Measurements from ENCODE around the gene CSAG1. TPM values are rescaled to one million over a fixed set of nuclear protein-coding genes. Genes with fewer than 3 reads are reported as not detected.
"Not testable (repeated sequence)": the region's sequence is repeated elsewhere in the genome, so short reads cannot be mapped to it uniquely, and the experiment has no call there.

The CSAG1 gene
- total and polyA plus RNA-seq, 4 donors = not detected

GRCh38 chrX:152758918-152759317 lies 25.4 kb upstream of the CSAG1 start, which contains the start of gene CSAG3:
Gene CSAG3 (plus strand): TSS chrX:152759218.
- not testable (repeated sequence) for H3K4me3 ChIP-seq (ENCODE audit: low read depth in 1 of 3, low read length in 3 of 3); H3K27ac ChIP-seq (ENCODE audit: low read depth in 1 of 2, low read length in 2 of 2); H3K27me3 ChIP-seq (ENCODE audit: control insufficient read depth in 4 of 4, insufficient read depth in 4 of 4, low read length in 3 of 4); H3K36me3 ChIP-seq (ENCODE audit: control insufficient read depth in 4 of 4, insufficient read depth in 3 of 4, low read depth in 1 of 4, low read length in 3 of 4); H3K4me1 ChIP-seq (ENCODE audit: control insufficient read depth in 4 of 4, insufficient read depth in 4 of 4, low read length in 3 of 4); H3K9ac ChIP-seq (ENCODE audit: low read depth in 1 of 2, low read length in 2 of 2); H3K9me3 ChIP-seq (ENCODE audit: control insufficient read depth in 4 of 4, low read length in 3 of 4); DNase-seq (ENCODE audit: low spot score)
- WGBS = no CpG with 5 or more reads among the region's 2 CpGs

- H3K4me1 ChIP-seq (ENCODE audit: control insufficient read depth in 4 of 4, insufficient read depth in 4 of 4, low read length in 3 of 4); H3K36me3 ChIP-seq (ENCODE audit: control insufficient read depth in 4 of 4, insufficient read depth in 3 of 4, low read depth in 1 of 4, low read length in 3 of 4); H3K4me3 ChIP-seq (ENCODE audit: low read depth in 1 of 3, low read length in 3 of 3); H3K9me3 ChIP-seq (ENCODE audit: control insufficient read depth in 4 of 4, low read length in 3 of 4); H3K27ac ChIP-seq (ENCODE audit: low read depth in 1 of 2, low read length in 2 of 2); H3K9ac ChIP-seq (ENCODE audit: low read depth in 1 of 2, low read length in 2 of 2); DNase-seq (ENCODE audit: low spot score); H3K27me3 ChIP-seq (ENCODE audit: control insufficient read depth in 4 of 4, insufficient read depth in 4 of 4, low read length in 3 of 4): not testable (repeated sequence)
- no CpG with 5 or more reads among the region's 5 CpGs for WGBS
These were observed 21.4 kb upstream of the CSAG1 start for GRCh38 chrX:152754871-152755270.

GRCh38 chrX:152753686-152754650 lies 20.4 kb upstream of the CSAG1 start, which contains the start of gene MAGEA2:
Gene MAGEA2 (minus strand): TSS chrX:152753842. CDS start chrX:152751363, 2,479 bp downstream.
- H3K4me3 ChIP-seq (ENCODE audit: low read depth in 1 of 3, low read length in 3 of 3); H3K36me3 ChIP-seq (ENCODE audit: control insufficient read depth in 4 of 4, insufficient read depth in 3 of 4, low read depth in 1 of 4, low read length in 3 of 4); DNase-seq (ENCODE audit: low spot score); H3K4me1 ChIP-seq (ENCODE audit: control insufficient read depth in 4 of 4, insufficient read depth in 4 of 4, low read length in 3 of 4); H3K27me3 ChIP-seq (ENCODE audit: control insufficient read depth in 4 of 4, insufficient read depth in 4 of 4, low read length in 3 of 4); H3K9me3 ChIP-seq (ENCODE audit: control insufficient read depth in 4 of 4, low read length in 3 of 4); H3K27ac ChIP-seq (ENCODE audit: low read depth in 1 of 2, low read length in 2 of 2); H3K9ac ChIP-seq (ENCODE audit: low read depth in 1 of 2, low read length in 2 of 2): not testable (repeated sequence)
- no CpG with 5 or more reads among the region's 35 CpGs for WGBS

GRCh38 chrX:152738560-152738959 lies 5.0 kb upstream of the CSAG1 start:
- Histone ChIP-seq H3K4me1 (ENCODE audit: control insufficient read depth in 4 of 4, insufficient read depth in 4 of 4, low read length in 3 of 4) (no peaks in the 10 kb centered on the region), H3K27ac (ENCODE audit: low read depth in 1 of 2, low read length in 2 of 2) (no peak overlapping the region), H3K36me3 (ENCODE audit: control insufficient read depth in 4 of 4, insufficient read depth in 3 of 4, low read depth in 1 of 4, low read length in 3 of 4) (no peaks in the 10 kb centered on the region), H3K4me3 (ENCODE audit: low read depth in 1 of 3, low read length in 3 of 3) (no peak overlapping the region), H3K9me3 (ENCODE audit: control insufficient read depth in 4 of 4, low read length in 3 of 4) (no peaks in the 10 kb centered on the region), H3K27me3 (ENCODE audit: control insufficient read depth in 4 of 4, insufficient read depth in 4 of 4, low read length in 3 of 4) (no peaks in the 10 kb centered on the region), H3K9ac (ENCODE audit: low read depth in 1 of 2, low read length in 2 of 2) (no peak overlapping the region)
- WGBS = 90% methylated on average over 5 of the region's 5 CpGs
- DNase-seq (ENCODE audit: low spot score) = no peak
- TF ChIP-seq HNF4G (IDR thresholded peaks at IDR 0.05) (no peak), EGR1 (IDR thresholded peaks at IDR 0.05; ENCODE audit: low read depth in 2 of 2) (no peak), NR2F2 (IDR thresholded peaks at IDR 0.05) (no peak), GABPA (IDR thresholded peaks at IDR 0.05 in 1 of 2, conservative IDR thresholded peaks at IDR 0.05 in 1 of 2) (no peak), ZBTB33 (IDR thresholded peaks at IDR 0.05) (no peak), SP1 (IDR thresholded peaks at IDR 0.05) (no peak), RXRA (IDR thresholded peaks at IDR 0.05) (no peak), ATF3 (IDR thresholded peaks at IDR 0.05) (no peak), CTCF (IDR thresholded peaks at IDR 0.05; ENCODE audit: low read depth, low read length, missing input control) (no peak), HNF4A (conservative IDR thresholded peaks at IDR 0.05) (no peak), TAF1 (conservative IDR thresholded peaks at IDR 0.05) (no peak), MAX (IDR thresholded peaks at IDR 0.05) (no peak), FOXA1 (IDR thresholded peaks at IDR 0.05) (no peak), FOXA2 (IDR thresholded peaks at IDR 0.05) (no peak), REST (IDR thresholded peaks at IDR 0.05) (no peak)
